Measurements from ENCODE around the gene TMSB4X. TPM values are rescaled to one million over a fixed set of nuclear protein-coding genes. Genes with fewer than 3 reads are reported as not detected.
"Not testable (repeated sequence)": the region's sequence is repeated elsewhere in the genome, so short reads cannot be mapped to it uniquely, and the experiment has no call there.

The TMSB4X gene
- polyA plus RNA-seq, 1 donor, result 2,768 TPM

GRCh38 chrX:13016731-13017130, 41.8 kb downstream of the TMSB4X start:
- Histone ChIP-seq H3K27ac (ENCODE audit: low read length) (peak overlapping the region; percentile 76), H3K4me1 (ENCODE audit: control insufficient read depth, insufficient read depth, low read length) (peaks cover 18% of the 10 kb centered on the region)
- not testable (repeated sequence) for H3K9me3 ChIP-seq (ENCODE audit: control insufficient read depth, low read depth, low read length); DNase-seq; H3K36me3 ChIP-seq (ENCODE audit: control insufficient read depth, insufficient read depth, low read length); H3K27me3 ChIP-seq (ENCODE audit: control insufficient read depth, insufficient read depth, low read length); H3K4me3 ChIP-seq (ENCODE audit: low read length)
- no CpG with 5 or more reads among the region's 6 CpGs for whole genome bisulfite sequencing (ENCODE audit: insufficient coverage, low lambda C conversion rate)

GRCh38 chrX:13022926-13023325, 48.0 kb downstream of the TMSB4X start:
- WGBS (ENCODE audit: insufficient coverage, low lambda C conversion rate), result no CpG with 5 or more reads among the region's 2 CpGs
- peaks cover 29% of the 10 kb centered on the region for H3K4me1 ChIP-seq (ENCODE audit: control insufficient read depth, insufficient read depth, low read length)
- H3K9me3 ChIP-seq (ENCODE audit: control insufficient read depth, low read depth, low read length), result no peaks in the 10 kb centered on the region
- no peaks in the 10 kb centered on the region for H3K36me3 ChIP-seq (ENCODE audit: control insufficient read depth, insufficient read depth, low read length)
- no peaks in the 10 kb centered on the region for H3K27me3 ChIP-seq (ENCODE audit: control insufficient read depth, insufficient read depth, low read length)
- DNase-seq, result no peak
- peak overlapping the region; percentile 82 for H3K27ac ChIP-seq (ENCODE audit: low read length)
- no peak overlapping the region for H3K4me3 ChIP-seq (ENCODE audit: low read length)

GRCh38 chrX:13023567-13023966, 48.7 kb downstream of the TMSB4X start:
- peaks cover 32% of the 10 kb centered on the region for H3K4me1 ChIP-seq (ENCODE audit: control insufficient read depth, insufficient read depth, low read length)

GRCh38 chrX:13023979-13024378, 49.1 kb downstream of the TMSB4X start:
- Histone ChIP-seq H3K9me3 (ENCODE audit: control insufficient read depth, low read depth, low read length) (no peaks in the 10 kb centered on the region), H3K27me3 (ENCODE audit: control insufficient read depth, insufficient read depth, low read length) (no peaks in the 10 kb centered on the region), H3K27ac (ENCODE audit: low read length) (peak overlapping the region; percentile 82), H3K4me1 (ENCODE audit: control insufficient read depth, insufficient read depth, low read length) (peaks cover 36% of the 10 kb centered on the region), H3K36me3 (ENCODE audit: control insufficient read depth, insufficient read depth, low read length) (no peaks in the 10 kb centered on the region), H3K4me3 (ENCODE audit: low read length) (no peak overlapping the region)
- DNase-seq, result peak; percentile 58 to 85
- WGBS (ENCODE audit: insufficient coverage, low lambda C conversion rate), result no CpG with 5 or more reads among the region's 4 CpGs

More at GRCh38 chrX:13023567-13023966, 48.7 kb downstream of the TMSB4X start:
- Histone ChIP-seq H3K36me3 (ENCODE audit: control insufficient read depth, insufficient read depth, low read length) (no peaks in the 10 kb centered on the region), H3K27ac (ENCODE audit: low read length) (peak overlapping the region; percentile 82), H3K9me3 (ENCODE audit: control insufficient read depth, low read depth, low read length) (no peaks in the 10 kb centered on the region), H3K4me3 (ENCODE audit: low read length) (no peak overlapping the region), H3K27me3 (ENCODE audit: control insufficient read depth, insufficient read depth, low read length) (no peaks in the 10 kb centered on the region)
- no CpG with 5 or more reads among the region's 3 CpGs for WGBS (ENCODE audit: insufficient coverage, low lambda C conversion rate)
- DNase-seq, result no peak

GRCh38 chrX:13024986-13025385, 50.1 kb downstream of the TMSB4X start:
- H3K27me3 ChIP-seq (ENCODE audit: control insufficient read depth, insufficient read depth, low read length), result no peaks in the 10 kb centered on the region
- DNase-seq, result no peak
- no CpG with 5 or more reads among the region's 3 CpGs for WGBS (ENCODE audit: insufficient coverage, low lambda C conversion rate)
- no peaks in the 10 kb centered on the region for H3K36me3 ChIP-seq (ENCODE audit: control insufficient read depth, insufficient read depth, low read length)
- no peak overlapping the region for H3K27ac ChIP-seq (ENCODE audit: low read length)
- H3K4me3 ChIP-seq (ENCODE audit: low read length), result no peak overlapping the region
- H3K9me3 ChIP-seq (ENCODE audit: control insufficient read depth, low read depth, low read length), result no peaks in the 10 kb centered on the region
- peaks cover 46% of the 10 kb centered on the region for H3K4me1 ChIP-seq (ENCODE audit: control insufficient read depth, insufficient read depth, low read length)

Other genes starting within 250 kb of the TMSB4X start
- 28.1 TPM for gene PRPS2, start 183.7 kb upstream of the TMSB4X start, polyA plus RNA-seq
- 1.4 TPM for gene TLR7, start 108.0 kb upstream of the TMSB4X start, polyA plus RNA-seq
- gene TLR8, start 68.5 kb upstream of the TMSB4X start, polyA plus RNA-seq, result 0.67 TPM
- gene FAM9C, start 69.5 kb downstream of the TMSB4X start, polyA plus RNA-seq, result 0.12 TPM

All from large intestine (tissue), 3 donors.